IMR-90 (cell line): ENCODE results near the gene GATA6. TPM values are rescaled to one million over a fixed set of nuclear protein-coding genes. Genes with fewer than 3 reads are reported as not detected.

Experiments
- ATAC-seq: fragments of 200-7000 bp; cut with Tn5 transposase; 2 replicates; pipeline ENCODE4 v1.9.1; 2020; ENCODE audit warnings: low read depth, mild to moderate bottlenecking, moderate library complexity
- BruUV-seq: library from RNA; stranded (reverse); fragments of 400-500 nt; replicated peaks from 2 replicates; lab custom pipeline; 2021; lab: Mats Ljungman, UMichigan
- CTCF ChIA-PET: fragments of 300-600 bp; formaldehyde crosslinking; extraction: SDS; loops from one replicate; lab custom pipeline; 2021; ENCODE audit warnings: antibody characterized with exemption; lab: Yijun Ruan, JAX
- POLR2A ChIA-PET: fragments of 300-600 bp; sonication (Branson Sonifier 250); formaldehyde crosslinking; loops from one replicate; lab custom pipeline; 2022; ENCODE audit warnings: antibody characterized with exemption; ENCODE audit not compliant: unreplicated experiment; lab: Charles Lee
- DNase-seq: peaks from one replicate; pipeline ENCODE4 v3.0.0; 2013
- H2AFZ ChIP-seq: replicated peaks from 2 replicates; pipeline ENCODE3; 2013; ENCODE audit warnings: low read length, mild to moderate bottlenecking; ENCODE audit not compliant: poor library complexity
- H2AK5ac ChIP-seq: 2 replicates; pipeline ENCODE4 v1.6.1; 2013; ENCODE audit warnings: low read depth, low read length, inconsistent platforms
- H2AK9ac ChIP-seq: replicated peaks from 2 replicates; pipeline ENCODE3; 2013; ENCODE audit warnings: mild to moderate bottlenecking, low read depth, low read length, moderate library complexity; ENCODE audit not compliant: poor library complexity
- H2BK120ac ChIP-seq: 2 replicates; pipeline ENCODE4 v1.6.1; 2013; ENCODE audit warnings: low read depth, low read length, inconsistent platforms
- H2BK15ac ChIP-seq: 3 replicates; pipeline ENCODE4 v1.6.1; 2013; ENCODE audit warnings: low read depth, low read length, inconsistent platforms
- H2BK20ac ChIP-seq: 2 replicates; pipeline ENCODE4 v1.6.1; 2013; ENCODE audit warnings: low read depth, mild to moderate bottlenecking, inconsistent platforms, low read length, moderate library complexity
- H2BK5ac ChIP-seq: 2 replicates; pipeline ENCODE4 v1.6.1; 2013; ENCODE audit warnings: mild to moderate bottlenecking, low read depth, low read length, inconsistent platforms; ENCODE audit not compliant: poor library complexity, severe bottlenecking
- H3K14ac ChIP-seq: replicated peaks from 2 replicates; pipeline ENCODE4 v1.6.1; 2013; ENCODE audit warnings: low read depth, low read length, inconsistent platforms
- H3K18ac ChIP-seq: 2 replicates; pipeline ENCODE4 v1.6.1; 2013; ENCODE audit warnings: low read depth, low read length, control low read depth
- H3K23ac ChIP-seq: 2 replicates; pipeline ENCODE4 v1.6.1; 2013; ENCODE audit warnings: low read depth, low read length, inconsistent platforms
- H3K27ac ChIP-seq: 2 replicates; pipeline ENCODE4 v1.5.1; 2013; ENCODE audit warnings: mild to moderate bottlenecking, control low read depth, low read length; ENCODE audit not compliant: insufficient read depth
- H3K27me3 ChIP-seq: 2 replicates; pipeline ENCODE4 v1.6.1; 2013; ENCODE audit warnings: low read length; ENCODE audit not compliant: control insufficient read depth, insufficient read depth
- H3K36me3 ChIP-seq: 2 replicates; pipeline ENCODE4 v1.6.1; 2013; ENCODE audit warnings: low read length, mixed read lengths; ENCODE audit not compliant: control insufficient read depth, insufficient read depth
- H3K4ac ChIP-seq: 2 replicates; pipeline ENCODE4 v1.6.1; 2013; ENCODE audit warnings: low read depth, low read length, inconsistent platforms
- H3K4me1 ChIP-seq: 2 replicates; pipeline ENCODE4 v1.6.1; 2013; ENCODE audit warnings: low read length, mixed read lengths; ENCODE audit not compliant: control insufficient read depth, insufficient read depth
- H3K4me2 ChIP-seq: 2 replicates; pipeline ENCODE4 v1.6.1; 2013; ENCODE audit warnings: low read depth, mild to moderate bottlenecking, control low read depth, low read length, moderate library complexity
- H3K4me3 ChIP-seq: 2 replicates; pipeline ENCODE4 v1.5.1; 2013; ENCODE audit warnings: low read depth, mild to moderate bottlenecking, control low read depth, low read length, moderate library complexity; ENCODE audit not compliant: insufficient read depth
- H3K56ac ChIP-seq: 2 replicates; pipeline ENCODE4 v1.6.1; 2013; ENCODE audit warnings: low read length, inconsistent platforms; ENCODE audit not compliant: insufficient read depth; ENCODE audit errors: extremely low read depth
- H3K79me1 ChIP-seq, 2 experiments: 2 replicates each; pipeline ENCODE4 v1.6.1; 2013; ENCODE audit warnings: low read length in 2 of 2, inconsistent platforms in 1 of 2, low read depth in 1 of 2
- H3K9ac ChIP-seq: 2 replicates; pipeline ENCODE4 v1.6.1; 2013; ENCODE audit warnings: low read depth, low read length, control low read depth
- H3K9me1 ChIP-seq: 2 replicates; pipeline ENCODE4 v1.6.1; 2013; ENCODE audit warnings: low read length, inconsistent platforms; ENCODE audit not compliant: insufficient read depth
- H3K9me3 ChIP-seq: 2 replicates; pipeline ENCODE4 v1.6.1; 2013; ENCODE audit warnings: low read length; ENCODE audit not compliant: control insufficient read depth, insufficient read depth
- H4K20me1 ChIP-seq: 2 replicates; pipeline ENCODE4 v1.6.1; 2013; ENCODE audit warnings: low read length, inconsistent platforms; ENCODE audit not compliant: insufficient read depth
- H4K5ac ChIP-seq: 2 replicates; pipeline ENCODE4 v1.6.1; 2013; ENCODE audit warnings: mild to moderate bottlenecking, low read depth, low read length, control low read depth
- H4K8ac ChIP-seq, 2 experiments: 2 replicates each; pipeline ENCODE4 v1.6.1; 2013; ENCODE audit warnings: low read depth in 2 of 2, low read length in 2 of 2, control low read depth in 1 of 2, inconsistent platforms in 1 of 2
- H4K91ac ChIP-seq: 2 replicates; pipeline ENCODE4 v1.6.1; 2013; ENCODE audit warnings: low read depth, low read length, inconsistent platforms; ENCODE audit not compliant: insufficient read depth
- BHLHE40 ChIP-seq: fragments of 150-350 bp; IDR thresholded peaks from 2 replicates; pipeline ENCODE4 v1.6.1; 2016; ENCODE audit warnings: mild to moderate bottlenecking, low read depth, low read length
- CHD1 ChIP-seq: IDR thresholded peaks from 2 replicates; pipeline ENCODE4 v1.6.1; 2012; ENCODE audit warnings: low read depth, low read length, improper control_type of control experiment
- CTCF ChIP-seq: conservative IDR thresholded peaks from 2 replicates; pipeline ENCODE4 v1.5.1; 2012; ENCODE audit warnings: mild to moderate bottlenecking, low read depth, low read length, improper control_type of control experiment
- ELK1 ChIP-seq: fragments of 150-350 bp; IDR thresholded peaks from 2 replicates; pipeline ENCODE4 v1.6.1; 2016; ENCODE audit warnings: low read depth, mild to moderate bottlenecking, low read length, moderate library complexity, borderline replicate concordance
- FOS ChIP-seq: fragments of 150-350 bp; IDR thresholded peaks from 2 replicates; pipeline ENCODE4 v1.6.1; 2016; ENCODE audit warnings: low read depth, low read length
- MAZ ChIP-seq: IDR thresholded peaks from 2 replicates; pipeline ENCODE4 v1.6.1; 2012; ENCODE audit warnings: low read depth, mild to moderate bottlenecking, low read length, improper control_type of control experiment, moderate library complexity, borderline replicate concordance
- MXI1 ChIP-seq: IDR thresholded peaks from 2 replicates; pipeline ENCODE4 v1.6.1; 2012; ENCODE audit warnings: low read depth, mild to moderate bottlenecking, low read length, moderate library complexity, borderline replicate concordance
- NFE2L2 ChIP-seq: fragments of 150-350 bp; IDR thresholded peaks from 2 replicates; pipeline ENCODE4 v1.6.1; 2016; ENCODE audit warnings: low read depth, mild to moderate bottlenecking, low read length
- RFX5 ChIP-seq: IDR thresholded peaks from 2 replicates; pipeline ENCODE4 v1.8.0; 2012; ENCODE audit warnings: low read depth, mild to moderate bottlenecking, low read length, moderate library complexity
- USF2 ChIP-seq: fragments of 150-350 bp; IDR thresholded peaks from 2 replicates; pipeline ENCODE4 v1.6.1; 2017; ENCODE audit warnings: mild to moderate bottlenecking, antibody characterized with exemption, low read length, low read depth
- WGBS, 2 experiments: methylation state at CpG; one replicate each; pipeline versions ENCODE4 v1.1.5 to v1.1.7; 2013; ENCODE audit warnings: missing lambda C conversion rate in 2 of 2; ENCODE audit not compliant: insufficient read length in 1 of 2; ENCODE audit errors: extremely low coverage in 2 of 2; 5-methylcytosine and 5-hydroxymethylcytosine counted together
- dilution Hi-C: fragments of 300-500 bp; cut with HindIII; formaldehyde crosslinking; loops from one replicate; pipeline ENCODE4 v1.14.3; 2018; ENCODE audit warnings: low sequenced_read_pairs; ENCODE audit not compliant: unreplicated experiment
- in situ Hi-C: fragments of 300-500 bp; cut with MboI; formaldehyde crosslinking; loops from 3 replicates; pipeline ENCODE4 v1.14.3; 2019; ENCODE audit warnings: low sequenced_read_pairs, inconsistent platforms, mixed read lengths
- intact Hi-C: fragments of 100-400 bp; cut with micrococcal nuclease; formaldehyde crosslinking; loops from 2 replicates; pipeline ENCODE4 v1.10.0; 2022
- polyA plus RNA-seq, 3 experiments: library from polyadenylated mRNA; depleted of rRNA; stranded (reverse); fragments of >200 nt; gene quantifications; 2 replicates each; pipeline ENCODE4 v1.2.3, GENCODE V29; 2012; ENCODE audit warnings: low replicate concordance in 1 of 3
- total RNA-seq: library from RNA; depleted of rRNA; stranded (reverse); fragments of >200 nt; gene quantifications from 2 replicates; pipeline ENCODE4 v1.2.3, GENCODE V29; 2012

Gene GATA6
- total and polyA plus RNA-seq, 2 of the 4 experiments (the other 2 are of a cell fraction) = 2.5 to 4.0 TPM

GRCh38 chr18:22129778-22130177 lies 39.6 kb upstream of the GATA6 start:
- no peak overlapping the region for H4K5ac ChIP-seq
- no peak overlapping the region for H2AK5ac ChIP-seq
- H2BK120ac ChIP-seq = no peak overlapping the region
- no peak for DNase-seq
- no peak overlapping the region for H2BK15ac ChIP-seq
- H3K9me1 ChIP-seq = no peaks in the 10 kb centered on the region
- H4K91ac ChIP-seq = no peak overlapping the region
- H3K4me1 ChIP-seq = no peaks in the 10 kb centered on the region
- H3K27ac ChIP-seq = no peak overlapping the region
- H2AFZ ChIP-seq = no peak overlapping the region
- H3K27me3 ChIP-seq = peaks cover 13% of the 10 kb centered on the region
- no peaks in the 10 kb centered on the region for H4K20me1 ChIP-seq
- H3K4me2 ChIP-seq = no peak overlapping the region
- H2AK9ac ChIP-seq = no peak overlapping the region
- TF ChIP-seq BHLHE40 (no peak), ELK1 (no peak), NFE2L2 (no peak), CHD1 (no peak), CTCF (no peak), MAZ (no peak), FOS (no peak), RFX5 (no peak), MXI1 (no peak), USF2 (no peak)
- in situ Hi-C loops (no loop called here), dilution Hi-C loops (no loop called here), intact Hi-C loops (no loop called here)
- H3K14ac ChIP-seq = no peak overlapping the region
- no peak overlapping the region for H4K8ac ChIP-seq
- no peak overlapping the region for H3K4me3 ChIP-seq
- H3K23ac ChIP-seq = no peak overlapping the region
- no peaks in the 10 kb centered on the region for H3K36me3 ChIP-seq
- no peaks in the 10 kb centered on the region for H3K9me3 ChIP-seq
- no peak overlapping the region for H3K9ac ChIP-seq
- H3K79me1 ChIP-seq = no peaks in the 10 kb centered on the region
- no peak for ATAC-seq
- CTCF ChIA-PET = no interaction called here
- no TSS peak for BruUV-seq
- H3K18ac ChIP-seq = no peak overlapping the region
- no peak overlapping the region for H3K56ac ChIP-seq
- no peak overlapping the region for H3K4ac ChIP-seq
- no peak overlapping the region for H2BK20ac ChIP-seq
- POLR2A ChIA-PET = no interaction called here
- no peak overlapping the region for H2BK5ac ChIP-seq
- WGBS, 2 experiments = 100% methylated on average over 1 of the region's 1 CpG; no CpG with 5 or more reads in 1 of the 2 experiments
